Retina (tissue), 1 donor: ENCODE data around the gene HSPA1L.
A peak's percentile ranks its signal among the peaks of the same experiment; 100 is the strongest.
"Not testable (repeated sequence)": the region's sequence is repeated elsewhere in the genome, so short reads cannot be mapped to it uniquely, and the experiment has no call there.

Experiments used
- DNase-seq: peaks from one replicate; pipeline ENCODE4 v3.0.0-alpha.2; 2016

The HSPA1L gene

GRCh38 chr6:31813465-31813849, 1.6 kb downstream of the HSPA1L start:
- DNase-seq = no peak

GRCh38 chr6:31811645-31812044, 3.4 kb downstream of the HSPA1L start:
- no peak for DNase-seq

DNA sequence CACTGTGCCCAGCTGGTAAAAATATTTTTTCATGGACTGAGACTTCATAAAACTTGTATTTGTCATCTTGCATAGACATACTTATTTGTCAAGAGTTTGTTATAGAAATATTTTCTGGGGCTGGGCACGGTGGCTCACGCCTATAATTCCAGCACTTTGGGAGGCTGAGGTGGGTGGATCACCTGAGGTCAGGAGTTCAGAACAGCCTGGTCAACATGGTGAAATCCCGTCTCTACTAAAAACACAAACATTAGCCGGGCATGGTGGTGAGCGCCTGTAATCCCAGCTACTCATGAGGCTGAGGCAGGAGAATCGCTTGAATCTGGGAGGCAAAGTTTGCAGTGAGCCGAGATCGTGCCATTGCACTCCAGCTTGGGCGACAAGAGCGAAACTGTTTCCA, 6.5 kb downstream of the HSPA1L start:
- not testable (repeated sequence) for DNase-seq

GRCh38 chr6:31806470-31807272, 8.4 kb downstream of the HSPA1L start, which contains the start of gene LSM2:
LSM2 (minus strand) TSS chr6:31806966; CDS start chr6:31806757, 209 bp downstream.
- peak; percentile 99 for DNase-seq

DNA sequence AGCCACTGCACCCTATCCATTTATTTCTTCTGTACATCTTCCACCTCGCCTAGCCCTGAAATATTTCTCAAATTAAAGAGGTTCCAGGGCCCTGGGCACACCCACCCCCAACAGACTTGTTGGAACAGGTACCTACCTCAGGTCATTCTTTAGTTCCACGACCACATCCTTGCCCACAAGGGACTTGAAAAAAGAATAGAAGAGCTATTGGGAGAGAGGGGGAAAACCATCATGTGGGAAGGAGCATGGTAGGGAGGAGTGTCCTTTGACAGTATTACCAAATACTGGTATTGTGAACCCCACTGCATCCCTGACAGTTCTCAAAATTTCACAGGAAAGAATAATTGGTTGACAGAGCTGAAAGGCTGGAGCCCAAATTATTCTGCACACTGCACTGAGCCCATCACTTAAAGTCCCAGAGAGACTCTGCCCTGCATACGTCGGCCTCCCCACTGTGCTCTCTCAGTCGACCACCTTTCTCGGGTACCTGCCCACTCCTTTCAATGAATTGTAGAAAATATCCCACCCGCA, 9.1 kb downstream of the HSPA1L start:
- no peak for DNase-seq

DNA sequence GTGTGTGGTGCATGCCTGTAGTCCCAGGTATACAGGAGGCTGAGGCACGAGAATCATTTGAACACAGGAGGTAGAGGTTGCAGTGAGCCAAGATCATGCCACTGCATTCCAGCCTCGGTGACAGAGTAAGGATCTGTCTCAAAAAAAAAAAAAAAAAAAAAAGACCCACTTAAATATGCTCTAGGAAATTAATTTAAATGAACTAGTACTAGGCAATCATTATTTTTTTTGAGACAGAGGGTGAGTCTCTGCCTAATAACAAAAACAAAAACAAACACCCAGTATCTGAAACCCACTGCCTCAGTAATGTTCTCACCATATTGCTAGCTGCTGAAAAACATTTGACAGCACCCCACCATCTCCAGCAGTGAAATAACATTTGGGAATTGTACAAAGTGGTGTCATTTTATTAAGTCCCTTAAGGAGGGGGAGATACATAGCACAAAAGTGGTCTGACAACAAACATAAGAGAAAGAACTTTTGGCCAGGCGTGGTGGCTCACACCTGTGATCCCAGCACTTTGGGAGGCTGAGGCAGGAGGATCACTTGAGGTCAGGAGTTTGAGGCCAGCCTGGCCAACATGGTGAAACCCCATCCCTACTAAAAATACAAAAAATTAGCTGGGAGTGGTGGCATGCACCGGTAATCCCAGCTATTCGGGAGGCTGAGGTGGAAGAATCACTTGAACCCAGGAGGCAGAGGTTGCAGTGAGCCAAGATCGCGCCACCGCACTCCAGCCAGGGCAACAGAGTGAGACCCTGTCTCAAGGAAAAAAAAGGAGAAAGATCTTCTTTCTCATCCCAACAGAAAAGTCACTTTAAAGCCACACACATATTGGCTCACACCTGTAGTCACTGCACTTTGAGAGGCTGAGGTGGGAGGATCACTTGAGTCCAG, 13.8 kb downstream of the HSPA1L start:
- DNase-seq = not testable (repeated sequence)

DNA sequence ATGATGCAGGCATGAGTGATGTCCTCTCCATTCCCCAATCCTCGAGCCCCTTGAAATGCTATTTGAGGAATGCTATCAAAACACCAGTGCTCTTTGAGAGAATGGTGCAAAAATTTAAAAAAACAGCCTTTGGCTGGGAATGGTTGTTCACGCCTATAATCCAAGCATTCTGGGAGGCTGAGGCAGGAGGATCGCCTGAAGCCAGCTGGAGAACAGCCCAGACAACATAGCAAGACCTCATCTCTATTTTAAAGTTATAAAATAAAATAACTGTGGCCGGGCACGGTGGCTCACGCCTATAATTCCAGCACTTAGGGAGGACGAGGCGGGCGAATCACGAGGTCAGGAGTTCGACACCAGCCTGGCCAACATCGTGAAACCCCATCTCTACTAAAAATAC, 15.3 kb downstream of the HSPA1L start:
- no peak for DNase-seq

GRCh38 chr6:31797588-31797987, 17.5 kb downstream of the HSPA1L start:
- no peak for DNase-seq

- DNase-seq = no peak
Observed at GRCh38 chr6:31796993-31797385, 18.1 kb downstream of the HSPA1L start.

DNA sequence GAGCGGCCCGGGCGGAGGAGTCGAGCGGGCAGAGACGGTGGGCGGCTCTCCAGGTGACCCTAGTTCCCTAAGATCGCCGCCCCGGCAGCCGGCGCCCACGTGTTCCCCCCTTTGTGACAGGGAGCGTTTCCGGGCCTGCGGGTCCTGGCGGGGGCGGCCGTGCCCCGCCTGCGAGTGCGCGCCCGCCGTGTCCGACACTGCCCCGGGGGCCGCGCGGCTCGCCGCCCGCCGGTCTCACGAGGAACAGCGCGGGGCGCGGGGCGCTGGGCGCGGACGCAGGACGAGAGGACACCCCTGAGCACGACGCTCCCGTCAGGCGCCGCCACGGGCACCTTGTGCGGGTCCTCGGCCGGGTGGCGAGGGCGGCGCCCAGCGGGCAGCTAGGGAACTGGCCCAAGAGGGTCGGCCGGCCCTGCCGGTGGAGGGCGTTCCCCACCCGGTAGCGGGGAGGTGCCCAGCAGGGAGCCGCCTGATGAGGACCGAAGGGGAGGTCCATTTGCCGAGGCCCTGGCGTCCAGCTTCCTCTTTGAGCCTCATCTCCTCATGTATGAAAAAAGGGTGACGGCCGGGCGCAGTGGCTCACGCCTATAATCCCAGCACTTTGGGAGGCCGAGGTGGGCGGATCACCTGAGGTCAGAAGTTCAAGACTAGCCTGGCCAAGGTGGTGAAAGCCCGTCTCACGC, 19.3 kb downstream of the HSPA1L start, which contains the start of gene VARS1:
Gene VARS1 (minus strand): TSS at position 137 of the 683 bp plus-strand sequence. CDS start 535 bp downstream, outside the sequence.
- peak; percentile 91 for DNase-seq

GRCh38 chr6:31794866-31795615, 20.0 kb downstream of the HSPA1L start:
- peak; percentile 89 for DNase-seq

DNA sequence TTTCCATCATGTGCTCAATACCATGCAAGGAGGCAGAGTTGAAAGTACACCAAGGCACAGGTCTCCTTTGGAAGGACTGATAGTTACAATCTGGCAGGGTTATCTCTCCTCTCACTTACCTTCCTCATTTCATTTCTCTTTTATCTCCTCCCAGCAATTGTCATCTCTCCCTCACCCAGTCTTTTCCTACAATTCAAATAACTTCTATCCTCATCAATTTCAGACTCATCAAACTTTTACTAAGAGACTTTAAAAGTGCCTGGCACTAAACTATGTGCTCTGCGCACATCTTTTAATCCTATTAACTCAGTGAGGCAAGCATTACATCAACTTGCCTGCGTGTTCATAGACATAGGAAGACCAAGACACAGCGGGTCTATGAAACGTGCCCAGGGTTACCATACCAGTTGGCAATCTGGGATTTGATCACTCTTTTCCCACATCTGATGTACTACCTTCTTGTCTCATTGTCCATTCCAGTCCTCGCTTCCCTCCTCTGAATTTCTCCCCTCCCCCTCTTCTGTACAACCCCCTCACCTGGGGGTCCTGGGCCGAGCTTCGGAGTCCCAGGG, 20.7 kb downstream of the HSPA1L start:
- DNase-seq = peak; percentile 37

DNA sequence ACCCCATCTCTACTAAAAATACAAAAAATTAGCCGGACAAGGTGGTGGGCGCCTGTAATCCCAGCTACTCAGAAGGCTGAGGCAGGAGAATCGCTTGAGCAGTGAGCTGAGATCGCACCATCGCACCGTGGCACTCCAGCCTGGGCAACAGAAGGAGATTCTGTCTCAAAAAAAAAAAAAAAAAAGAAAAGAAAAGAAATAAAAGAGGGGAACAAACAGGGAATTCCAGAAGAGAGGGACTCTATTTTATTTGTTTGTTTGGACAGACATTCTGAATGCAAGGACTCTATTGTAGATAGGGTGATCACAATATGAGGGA, 21.2 kb downstream of the HSPA1L start:
- DNase-seq = not testable (repeated sequence)

DNA sequence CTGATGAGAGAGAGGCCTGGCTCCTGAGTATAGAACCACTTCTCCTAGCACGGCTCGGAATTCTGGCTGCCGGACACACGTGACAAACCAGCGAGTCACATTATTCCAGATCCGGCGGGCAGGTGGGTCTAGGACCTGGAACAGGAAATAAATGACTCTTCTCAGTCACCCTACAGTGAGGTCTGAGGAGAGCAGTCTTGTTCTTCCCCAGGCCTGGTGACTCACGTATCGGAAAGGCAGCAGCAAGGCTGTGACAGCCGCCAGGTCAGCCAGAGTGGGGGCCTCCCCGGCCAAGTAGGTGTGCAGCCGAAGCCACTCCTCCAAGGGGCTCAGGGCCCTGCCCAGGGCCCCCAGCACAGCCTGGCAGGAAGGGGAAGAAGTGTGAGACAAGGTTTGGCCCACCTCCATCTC, 22.3 kb downstream of the HSPA1L start:
- no peak for DNase-seq

GRCh38 chr6:31792090-31792374, 23.1 kb downstream of the HSPA1L start:
- no peak for DNase-seq

DNA sequence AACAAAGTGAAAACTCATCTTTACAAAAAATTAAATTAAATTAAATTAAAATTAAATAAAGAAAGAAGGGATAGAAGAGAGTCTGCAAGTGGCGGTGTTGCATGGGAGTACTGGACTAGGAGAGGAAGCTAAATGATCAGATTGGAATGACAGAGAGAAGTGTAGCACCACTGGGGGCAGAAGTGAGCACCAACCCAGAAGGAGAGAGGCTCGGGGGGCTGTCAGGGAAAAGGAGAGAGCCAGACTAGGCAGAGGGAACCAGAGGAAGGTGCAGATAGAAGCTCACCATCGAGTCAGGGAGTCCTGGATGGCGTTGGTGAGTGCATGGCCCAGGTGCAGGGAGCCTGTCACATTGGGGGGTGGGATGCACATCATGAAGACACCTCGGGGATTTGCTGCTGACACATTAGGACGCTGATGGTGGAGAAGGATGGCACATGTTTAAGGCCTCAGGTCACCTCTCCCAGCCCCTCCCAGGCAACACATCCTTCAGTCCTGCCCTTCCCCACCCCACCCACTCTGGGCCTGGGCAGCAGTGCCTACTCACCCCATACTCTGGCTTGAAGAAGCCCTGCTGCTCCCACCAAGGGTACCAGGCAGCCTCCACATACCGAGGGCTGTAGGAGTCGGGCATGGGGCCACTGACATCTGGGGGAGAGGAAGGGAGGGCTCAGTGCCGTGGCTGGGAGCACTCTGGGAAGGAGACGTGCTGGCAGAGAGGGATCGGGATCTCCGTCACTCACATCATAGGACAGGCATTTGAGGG, 23.6 kb downstream of the HSPA1L start:
- DNase-seq = peak; percentile 75

GRCh38 chr6:31785475-31785874, 29.6 kb downstream of the HSPA1L start:
- no peak for DNase-seq

GRCh38 chr6:31784098-31784925, 30.8 kb downstream of the HSPA1L start:
- no peak for DNase-seq

DNA sequence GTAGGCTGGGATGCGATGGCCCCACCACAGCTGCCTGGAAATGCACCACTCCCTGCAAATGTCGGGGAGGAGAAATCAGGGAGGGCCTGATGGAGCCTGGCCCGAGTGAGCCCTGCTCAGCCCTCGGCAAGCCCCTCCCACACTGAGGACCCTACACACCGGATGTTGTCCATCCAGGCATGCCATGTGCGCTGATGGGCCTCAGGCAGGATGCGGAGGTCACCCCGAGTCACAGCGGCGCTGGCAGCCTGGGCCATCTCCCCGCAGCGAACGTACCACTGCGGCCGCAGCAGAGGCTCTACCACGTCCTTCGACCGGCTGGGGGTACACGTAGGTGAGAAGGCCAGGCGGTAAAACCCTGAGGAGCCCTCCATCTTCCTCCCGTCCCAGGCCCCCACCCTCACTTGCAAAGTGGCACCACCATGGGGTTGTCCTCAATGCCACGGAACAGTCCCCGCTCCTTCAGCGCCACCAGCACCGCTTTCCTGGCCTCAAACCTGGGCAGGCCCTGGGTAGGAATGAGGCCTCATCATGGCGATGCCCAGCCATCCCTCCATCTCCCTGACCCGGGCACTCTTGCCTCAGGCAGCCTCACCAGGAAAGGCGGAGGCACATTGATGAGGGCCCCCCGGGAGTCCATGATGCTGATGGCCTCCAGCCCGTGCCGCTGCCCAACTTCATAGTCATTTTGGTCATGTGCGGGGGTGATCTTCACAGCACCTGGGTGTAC, 32.8 kb downstream of the HSPA1L start:
- DNase-seq = no peak
